Activated naive CD8-positive, alpha-beta T cell treated with anti-CD3 and anti-CD28 coated beads for 36 hours (primary cell): ENCODE measurements around the gene RPL34. TPM values are rescaled to one million over a fixed set of nuclear protein-coding genes. Genes with fewer than 3 reads are reported as not detected.
"Not testable (repeated sequence)": the region's sequence is repeated elsewhere in the genome, so short reads cannot be mapped to it uniquely, and the experiment has no call there.

ENCODE experiments used
- DNase-seq: peaks from one replicate; pipeline ENCODE4 v3.0.0; 2021
- H3K27ac Mint-ChIP-seq: one replicate; pipeline ENCODE4 v1.8.0; 2022; ENCODE audit warnings: mild to moderate bottlenecking, moderate library complexity, mixed read lengths
- H3K27me3 Mint-ChIP-seq: one replicate; pipeline ENCODE4 v1.8.0; 2022; ENCODE audit warnings: mild to moderate bottlenecking, mixed read lengths
- H3K36me3 Mint-ChIP-seq: one replicate; pipeline ENCODE4 v1.8.0; 2021; ENCODE audit warnings: mild to moderate bottlenecking, mixed read lengths
- H3K4me1 Mint-ChIP-seq: one replicate; pipeline ENCODE4 v1.8.0; 2021; ENCODE audit warnings: mixed read lengths
- H3K4me3 Mint-ChIP-seq: one replicate; pipeline ENCODE4 v1.8.0; 2022; ENCODE audit warnings: mild to moderate bottlenecking, moderate library complexity, mixed read lengths
- H3K9me3 Mint-ChIP-seq: one replicate; pipeline ENCODE4 v1.8.0; 2022; ENCODE audit warnings: mixed read lengths
- total RNA-seq, 2 experiments: library from RNA; stranded (reverse); gene quantifications; one replicate each; pipeline ENCODE4 v1.2.3, GENCODE V29; 2021

Gene RPL34
- total RNA-seq: 1,000 to 10,000 TPM; 1,572 to 1,710 TPM

DNA sequence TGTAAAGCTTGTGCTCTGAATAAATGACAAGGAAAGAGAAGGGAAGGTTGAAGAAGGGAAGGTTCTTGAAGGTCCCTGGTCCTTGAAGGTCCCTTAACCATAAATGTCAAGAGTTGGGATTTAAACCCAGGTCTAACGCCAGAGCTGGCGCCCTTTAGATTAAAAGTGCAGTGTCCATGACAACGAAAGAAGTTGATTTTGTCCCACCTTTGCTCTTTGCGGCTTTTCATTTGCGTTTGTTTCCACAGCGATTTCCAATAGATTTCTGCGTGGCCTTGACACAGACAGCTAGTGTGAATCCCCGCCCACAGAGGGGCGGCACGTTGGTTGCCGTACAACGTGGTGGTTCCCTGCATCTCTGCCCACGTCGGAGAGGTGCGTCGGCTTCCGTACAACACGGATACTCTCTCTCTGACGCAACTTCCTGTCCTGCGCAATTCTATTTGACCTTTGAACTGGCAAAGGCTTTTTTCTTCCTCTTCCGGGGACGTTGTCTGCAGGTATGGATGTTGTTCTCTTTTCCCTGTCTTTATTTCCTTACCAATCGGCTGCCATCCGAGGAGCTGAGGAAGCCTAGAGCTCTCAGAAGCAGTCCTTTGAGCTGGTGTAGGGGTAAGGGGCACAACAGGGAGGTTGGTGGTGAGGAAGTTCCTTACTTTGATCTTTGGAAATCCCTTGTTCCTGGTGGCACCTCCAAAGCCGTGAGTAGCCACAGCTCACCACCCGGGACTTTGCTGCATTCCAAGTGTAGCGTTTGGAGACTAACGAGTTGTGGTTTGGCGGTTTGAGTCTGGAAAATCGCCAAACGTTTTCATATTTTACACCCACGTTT, at the start of gene RPL34:
Gene RPL34 (plus strand): TSS at position 476 of the 832 bp plus-strand sequence. CDS start 1,384 bp downstream, outside the sequence.
- Mint-ChIP-seq H3K27ac (peak within 1 kb of the TSS; percentile 93), H3K27me3 (no peaks in the 10 kb centered on the region), H3K36me3 (peaks cover 76% of the 10 kb centered on the region), H3K4me3 (peak within 1 kb of the TSS; percentile 96), H3K4me1 (peaks cover 48% of the 10 kb centered on the region), H3K9me3 (peaks cover 8% of the 10 kb centered on the region)
- DNase-seq: peak; percentile 95

DNA sequence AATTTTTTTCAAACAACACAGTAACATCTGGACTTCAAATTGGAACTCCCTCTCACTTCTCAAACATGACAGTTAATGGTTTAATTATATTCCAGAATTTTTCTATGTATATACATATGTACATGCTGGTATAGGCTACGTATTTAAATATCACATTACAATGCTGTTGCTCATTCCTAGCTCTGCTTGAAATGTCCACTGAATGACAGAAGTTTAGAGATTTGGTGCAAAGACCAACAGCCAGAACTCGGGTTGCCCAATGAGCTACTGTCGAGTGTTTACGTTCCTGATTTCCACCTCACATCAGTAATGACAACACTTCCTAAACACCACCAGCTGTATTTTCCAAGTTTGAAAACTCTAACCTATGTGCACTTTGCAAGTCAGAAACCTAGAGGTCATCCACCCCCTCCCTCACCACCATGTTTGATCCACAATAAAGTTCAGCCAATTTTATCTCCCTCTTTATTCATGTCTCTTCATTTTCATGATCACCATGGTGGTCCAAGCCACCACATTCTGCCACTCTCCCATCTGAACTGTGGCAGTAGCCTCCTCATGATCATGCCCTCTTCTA, 49.3 kb upstream of the RPL34 start:
- no peak for DNase-seq
- Mint-ChIP-seq H3K36me3 (peaks cover 10% of the 10 kb centered on the region), H3K9me3 (peaks cover 5% of the 10 kb centered on the region), H3K27ac (no peak overlapping the region), H3K4me3 (no peak overlapping the region), H3K4me1 (peaks cover 30% of the 10 kb centered on the region), H3K27me3 (no peaks in the 10 kb centered on the region)

DNA sequence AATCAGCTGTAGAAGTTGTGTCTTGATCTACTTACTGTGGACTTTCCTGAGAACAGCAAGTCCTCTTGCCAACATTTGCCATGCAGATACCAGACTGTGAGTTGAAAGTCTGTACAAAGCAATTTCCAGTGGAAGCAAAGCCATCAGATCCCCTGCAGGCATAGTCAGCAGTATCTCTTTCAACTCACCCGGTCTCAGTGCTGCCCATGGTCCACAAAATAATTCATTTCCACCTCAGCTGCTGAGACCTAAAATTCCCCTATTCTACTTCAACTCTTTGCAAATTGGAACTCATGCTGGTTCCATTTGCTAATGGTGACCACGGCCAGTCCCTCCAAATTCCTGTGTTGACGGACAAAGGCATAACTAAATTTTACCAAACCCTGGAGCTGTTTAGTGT, 46.0 kb upstream of the RPL34 start:
- H3K27ac Mint-ChIP-seq: no peak overlapping the region
- DNase-seq: no peak
- H3K9me3 Mint-ChIP-seq: peaks cover 4% of the 10 kb centered on the region
- peaks cover 9% of the 10 kb centered on the region for H3K36me3 Mint-ChIP-seq
- H3K4me1 Mint-ChIP-seq: peaks cover 25% of the 10 kb centered on the region
- no peaks in the 10 kb centered on the region for H3K27me3 Mint-ChIP-seq
- no peak overlapping the region for H3K4me3 Mint-ChIP-seq

DNA sequence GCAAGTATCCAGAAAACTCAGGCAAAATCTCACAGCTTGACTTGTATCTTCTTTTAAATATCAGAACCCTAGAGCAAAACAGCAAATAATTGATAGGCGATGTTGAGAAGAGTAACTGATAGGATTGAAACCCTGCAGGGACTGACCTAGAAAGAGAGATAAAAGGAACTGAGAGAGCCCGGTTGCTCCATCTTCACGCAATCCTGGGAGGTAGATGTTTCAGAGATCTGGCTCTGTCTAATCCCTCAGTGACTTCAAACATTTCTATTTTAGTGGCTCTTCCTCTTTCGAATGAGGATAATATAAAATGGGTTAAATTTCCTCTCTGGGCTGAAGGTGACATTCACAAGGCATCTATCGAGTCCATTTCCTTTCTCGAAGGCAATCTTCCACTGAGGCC, 39.3 kb upstream of the RPL34 start:
- H3K4me1 Mint-ChIP-seq: peaks cover 10% of the 10 kb centered on the region
- H3K9me3 Mint-ChIP-seq: no peaks in the 10 kb centered on the region
- H3K27ac Mint-ChIP-seq: no peak overlapping the region
- DNase-seq: no peak
- no peak overlapping the region for H3K4me3 Mint-ChIP-seq
- H3K27me3 Mint-ChIP-seq: no peaks in the 10 kb centered on the region
- peaks cover 4% of the 10 kb centered on the region for H3K36me3 Mint-ChIP-seq

DNA sequence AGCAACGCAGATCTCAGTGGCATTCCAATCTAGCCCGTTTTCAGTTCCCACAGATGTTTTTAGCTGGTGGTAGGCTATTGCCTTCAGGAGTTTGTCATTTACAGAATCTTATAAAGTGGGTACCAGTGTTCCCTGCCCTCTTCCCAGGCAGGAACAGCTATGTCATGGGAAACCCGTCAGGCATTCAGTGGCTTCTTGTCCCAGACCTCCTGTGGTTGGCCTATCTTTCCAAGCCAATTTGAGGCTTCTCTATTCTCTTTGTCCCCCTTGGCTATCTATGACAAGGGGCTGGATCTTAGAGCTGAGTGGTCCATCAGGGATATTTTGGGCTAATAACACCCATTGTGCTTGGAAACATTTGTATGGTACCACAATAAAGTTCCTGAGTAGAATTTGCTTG, 33.6 kb upstream of the RPL34 start:
- Mint-ChIP-seq H3K36me3 (peaks cover 9% of the 10 kb centered on the region), H3K4me1 (peaks cover 7% of the 10 kb centered on the region)

DNA sequence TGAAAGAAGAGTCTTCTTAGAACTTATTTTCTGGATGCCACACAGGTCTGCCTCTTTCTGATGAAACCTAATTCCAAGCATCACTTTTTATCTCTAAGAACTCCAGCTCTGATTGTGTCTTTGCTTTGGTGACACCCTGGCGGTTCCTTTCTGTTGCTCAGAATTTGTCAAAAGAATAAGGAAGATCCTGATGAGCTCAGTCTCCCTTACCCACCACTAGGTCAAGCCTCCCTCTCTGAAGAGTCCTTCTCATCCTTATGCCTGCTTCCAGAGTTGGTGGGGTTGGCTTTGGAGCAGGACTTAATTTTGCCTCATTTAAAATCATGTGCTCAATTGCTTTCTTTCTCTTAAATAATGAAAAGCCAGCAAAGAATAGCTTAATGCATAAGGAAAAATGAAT, 31.5 kb upstream of the RPL34 start:
- DNase-seq: no peak
- Mint-ChIP-seq H3K27ac (no peak overlapping the region), H3K4me3 (no peak overlapping the region), H3K4me1 (no peaks in the 10 kb centered on the region), H3K9me3 (no peaks in the 10 kb centered on the region), H3K27me3 (no peaks in the 10 kb centered on the region), H3K36me3 (peaks cover 18% of the 10 kb centered on the region)

More for the DNA sequence above, 33.6 kb upstream of the RPL34 start:
- no peaks in the 10 kb centered on the region for H3K27me3 Mint-ChIP-seq
- DNase-seq: no peak
- H3K27ac Mint-ChIP-seq: no peak overlapping the region
- H3K9me3 Mint-ChIP-seq: no peaks in the 10 kb centered on the region
- H3K4me3 Mint-ChIP-seq: no peak overlapping the region

DNA sequence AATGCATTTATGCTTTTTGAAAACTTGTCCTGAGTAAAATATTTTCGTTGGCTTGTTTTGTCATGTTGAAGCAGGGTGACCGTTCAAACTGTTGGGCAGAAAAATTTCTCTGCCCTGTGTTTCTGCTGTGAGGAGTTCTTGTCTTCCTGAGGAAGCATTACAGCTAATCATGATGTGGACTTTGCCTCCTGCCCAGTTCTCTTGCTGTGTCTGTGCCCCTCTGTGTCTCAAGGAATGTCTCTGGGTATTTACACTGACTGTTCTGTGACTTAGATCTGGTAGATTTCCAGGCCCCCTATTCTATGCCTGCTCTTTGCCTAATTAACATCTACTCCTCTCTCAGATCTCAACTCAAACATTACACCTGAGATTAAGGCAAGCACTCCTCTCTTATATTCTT, 30.4 kb upstream of the RPL34 start:
- no peaks in the 10 kb centered on the region for H3K9me3 Mint-ChIP-seq
- DNase-seq: no peak
- H3K36me3 Mint-ChIP-seq: peaks cover 21% of the 10 kb centered on the region
- no peaks in the 10 kb centered on the region for H3K4me1 Mint-ChIP-seq
- H3K4me3 Mint-ChIP-seq: no peak overlapping the region
- no peak overlapping the region for H3K27ac Mint-ChIP-seq
- no peaks in the 10 kb centered on the region for H3K27me3 Mint-ChIP-seq

DNA sequence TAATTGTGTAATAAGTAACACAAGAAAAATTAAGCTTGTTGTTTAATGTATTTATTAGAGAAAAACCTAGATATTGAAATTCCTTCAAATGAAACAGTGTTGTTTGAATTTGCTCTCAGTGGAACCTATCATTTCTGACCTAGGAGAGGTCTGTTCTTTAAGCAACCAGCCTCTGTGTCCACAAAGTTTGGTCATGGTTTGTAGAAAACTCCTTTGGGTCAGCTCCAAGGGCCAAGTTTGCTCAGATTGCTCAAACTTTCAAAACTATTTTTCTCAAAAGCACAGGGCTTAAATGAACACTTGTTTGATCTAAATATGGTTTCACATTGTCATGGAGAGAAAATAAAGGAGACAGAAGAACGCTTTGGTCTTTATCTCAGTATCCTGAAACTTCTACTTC, 29.6 kb upstream of the RPL34 start:
- H3K27ac Mint-ChIP-seq: no peak overlapping the region
- peaks cover 21% of the 10 kb centered on the region for H3K36me3 Mint-ChIP-seq
- no peaks in the 10 kb centered on the region for H3K9me3 Mint-ChIP-seq
- DNase-seq: no peak
- no peaks in the 10 kb centered on the region for H3K4me1 Mint-ChIP-seq
- no peak overlapping the region for H3K4me3 Mint-ChIP-seq
- H3K27me3 Mint-ChIP-seq: no peaks in the 10 kb centered on the region

DNA sequence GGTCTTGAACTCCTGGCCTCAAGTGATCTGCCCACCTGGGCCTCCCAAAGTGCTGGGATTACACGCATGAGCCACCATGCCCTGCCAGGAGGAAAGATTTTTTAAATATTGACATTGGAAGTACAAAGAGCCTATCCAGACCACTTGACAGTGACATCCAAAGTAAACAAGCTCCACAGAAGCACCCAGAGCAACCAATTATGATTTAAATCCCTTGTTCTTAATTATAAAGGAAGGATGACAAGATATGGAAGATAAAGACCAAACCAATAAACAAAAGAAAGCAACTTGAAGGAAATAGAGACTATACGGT, 27.7 kb upstream of the RPL34 start:
- peaks cover 2% of the 10 kb centered on the region for H3K4me1 Mint-ChIP-seq
- H3K4me3 Mint-ChIP-seq: no peak overlapping the region
- no peak for DNase-seq
- H3K36me3 Mint-ChIP-seq: peaks cover 20% of the 10 kb centered on the region
- no peaks in the 10 kb centered on the region for H3K27me3 Mint-ChIP-seq
- H3K9me3 Mint-ChIP-seq: no peaks in the 10 kb centered on the region
- no peak overlapping the region for H3K27ac Mint-ChIP-seq

DNA sequence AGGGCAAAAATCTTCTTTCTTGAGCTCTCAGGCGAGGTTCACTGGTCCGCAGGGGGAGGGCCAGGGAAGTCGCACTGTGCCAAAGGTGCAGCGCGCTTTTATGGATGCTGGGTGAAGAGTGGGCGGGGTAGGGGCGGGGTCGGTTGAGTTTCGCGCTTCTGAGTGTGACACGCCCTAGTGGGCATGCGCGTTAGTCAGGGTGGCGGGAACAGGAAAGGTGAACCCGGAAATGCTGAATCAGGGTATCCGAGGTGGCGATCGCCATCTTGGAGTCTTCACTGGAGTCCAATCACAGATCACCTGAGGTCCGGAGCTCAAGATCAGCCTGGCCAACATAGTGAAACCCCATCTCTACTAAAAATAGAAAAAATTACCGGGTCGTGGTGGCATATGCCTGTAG, 26.1 kb upstream of the RPL34 start:
- H3K9me3 Mint-ChIP-seq, DNase-seq, H3K27ac Mint-ChIP-seq, H3K4me3 Mint-ChIP-seq, H3K27me3 Mint-ChIP-seq, H3K4me1 Mint-ChIP-seq: not testable (repeated sequence)
- H3K36me3 Mint-ChIP-seq: peaks cover 20% of the 10 kb centered on the region

DNA sequence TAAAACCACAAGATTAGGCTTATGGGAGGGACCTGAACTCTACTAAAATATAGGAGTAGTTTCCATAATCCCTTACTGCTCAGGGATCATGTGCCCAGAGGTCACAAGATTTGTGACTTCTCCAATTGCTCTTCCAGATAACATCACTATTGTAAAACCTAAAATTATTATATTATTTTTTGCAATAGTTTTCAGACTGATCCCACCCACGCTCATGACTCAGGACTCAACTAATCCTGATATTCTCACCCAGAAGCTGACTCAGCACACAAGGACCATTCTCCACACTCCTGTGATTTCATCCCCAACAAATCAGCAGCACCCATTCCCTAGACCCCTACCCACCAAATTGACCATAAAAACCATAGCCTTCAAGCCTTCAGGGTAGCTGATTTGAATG, 24.0 kb upstream of the RPL34 start:
- DNase-seq: no peak
- no peaks in the 10 kb centered on the region for H3K27me3 Mint-ChIP-seq
- H3K4me1 Mint-ChIP-seq: peaks cover 9% of the 10 kb centered on the region
- H3K9me3 Mint-ChIP-seq: no peaks in the 10 kb centered on the region
- H3K27ac Mint-ChIP-seq: no peak overlapping the region
- peaks cover 18% of the 10 kb centered on the region for H3K36me3 Mint-ChIP-seq
- no peak overlapping the region for H3K4me3 Mint-ChIP-seq

DNA sequence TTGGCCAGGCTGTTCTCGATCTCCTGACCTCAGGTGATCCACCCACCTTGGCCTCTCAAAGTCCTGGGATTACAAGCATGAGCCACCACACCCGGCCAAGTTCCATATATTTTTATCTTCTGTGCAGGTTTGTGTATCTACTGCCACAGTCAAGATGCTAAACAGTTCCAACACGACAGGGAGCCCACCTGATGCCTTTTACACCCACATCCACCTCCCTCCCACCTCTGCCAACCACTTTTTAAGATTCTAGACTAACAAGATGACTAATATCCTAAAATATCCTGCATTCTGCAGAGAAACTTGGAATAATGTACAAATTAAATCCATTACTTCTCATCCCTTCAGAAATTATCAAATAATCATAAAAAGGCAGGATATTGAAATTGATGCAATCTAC, 19.3 kb upstream of the RPL34 start:
- Mint-ChIP-seq H3K4me1 (peaks cover 17% of the 10 kb centered on the region), H3K27me3 (no peaks in the 10 kb centered on the region), H3K4me3 (no peak overlapping the region), H3K36me3 (peaks cover 9% of the 10 kb centered on the region), H3K9me3 (peaks cover 1% of the 10 kb centered on the region), H3K27ac (no peak overlapping the region)
- no peak for DNase-seq

DNA sequence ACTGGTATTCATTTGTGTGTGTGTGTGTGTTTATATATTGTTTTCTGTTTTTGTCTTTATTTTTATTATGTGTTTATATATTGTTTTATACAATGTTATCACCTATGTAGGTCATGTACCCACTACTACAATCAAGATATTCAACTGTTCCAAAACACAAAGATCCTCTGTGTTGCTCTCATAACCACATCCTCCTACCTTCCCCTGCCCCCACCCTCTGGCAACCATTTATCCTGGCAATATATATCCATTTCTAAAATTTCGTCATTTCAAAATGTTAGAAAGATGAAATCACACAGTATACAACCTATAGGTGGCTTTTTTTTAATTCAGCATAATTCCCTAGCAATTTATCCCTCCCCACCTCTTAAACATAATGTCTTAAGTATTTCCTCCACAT, 18.8 kb upstream of the RPL34 start:
- DNase-seq: no peak
- Mint-ChIP-seq H3K36me3 (peaks cover 8% of the 10 kb centered on the region), H3K9me3 (peaks cover 2% of the 10 kb centered on the region), H3K4me3 (no peak overlapping the region), H3K27me3 (no peaks in the 10 kb centered on the region), H3K4me1 (peaks cover 16% of the 10 kb centered on the region), H3K27ac (no peak overlapping the region)

DNA sequence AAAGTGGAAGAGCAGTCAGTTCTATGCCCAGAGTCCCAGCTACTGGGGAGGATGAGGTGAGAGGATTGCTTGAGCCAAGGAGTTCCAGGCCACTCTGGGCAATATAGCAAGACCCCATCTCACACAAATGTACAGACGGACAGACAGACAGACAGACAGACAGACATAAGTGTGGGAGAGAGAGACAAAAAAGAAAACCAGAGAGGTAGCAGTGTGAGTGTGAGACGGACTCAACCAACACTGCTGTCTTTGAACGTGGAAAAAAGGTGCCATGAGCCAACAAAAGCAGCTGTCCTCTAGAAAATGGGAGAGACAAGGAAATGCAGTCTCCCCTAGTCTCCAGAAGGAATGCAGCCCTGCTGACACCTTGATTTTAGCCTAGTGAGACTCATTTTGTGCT, 18.2 kb upstream of the RPL34 start:
- H3K4me1 Mint-ChIP-seq: peaks cover 15% of the 10 kb centered on the region
- peaks cover 13% of the 10 kb centered on the region for H3K36me3 Mint-ChIP-seq
- no peak for DNase-seq
- no peaks in the 10 kb centered on the region for H3K27me3 Mint-ChIP-seq
- H3K9me3 Mint-ChIP-seq: peaks cover 2% of the 10 kb centered on the region
- H3K27ac Mint-ChIP-seq: no peak overlapping the region
- H3K4me3 Mint-ChIP-seq: no peak overlapping the region

DNA sequence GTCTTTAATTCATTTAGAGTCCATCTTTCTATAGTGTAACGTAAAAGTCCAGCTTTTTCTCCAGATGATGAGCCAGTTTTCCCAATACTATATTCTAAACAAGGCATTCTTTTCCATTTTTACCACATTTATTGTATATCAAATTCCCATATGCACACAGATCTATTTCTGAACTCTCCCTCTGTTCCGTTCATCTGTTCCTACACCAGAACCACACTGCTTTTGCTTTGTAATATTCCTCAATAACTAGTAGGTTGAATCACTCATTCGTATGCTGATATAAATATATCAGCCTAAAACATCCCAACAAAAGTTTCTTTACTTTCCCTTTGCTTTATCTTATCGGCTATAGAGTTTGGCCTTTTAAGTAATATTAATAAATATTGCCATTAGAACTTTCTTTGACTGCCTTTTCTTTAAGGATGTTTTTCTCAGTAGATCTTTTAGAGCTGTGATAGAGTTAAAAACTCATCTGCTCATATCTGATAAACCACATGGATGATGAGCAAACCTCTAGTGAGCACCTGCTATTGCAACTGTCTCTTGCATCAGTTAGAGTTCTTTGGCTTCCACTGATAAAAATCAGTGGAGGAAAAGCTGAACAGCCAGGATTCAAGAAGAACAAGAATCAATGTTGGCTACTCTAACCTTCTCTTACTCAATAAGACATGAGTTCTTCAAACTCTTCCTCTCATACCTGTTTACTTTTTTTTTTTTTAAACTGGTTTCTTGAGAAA, 13.1 kb upstream of the RPL34 start:
- peaks cover 2% of the 10 kb centered on the region for H3K9me3 Mint-ChIP-seq

More for the DNA sequence above, 13.1 kb upstream of the RPL34 start:
- peaks cover 14% of the 10 kb centered on the region for H3K4me1 Mint-ChIP-seq
- H3K27ac Mint-ChIP-seq: no peak overlapping the region
- peaks cover 30% of the 10 kb centered on the region for H3K36me3 Mint-ChIP-seq
- no peaks in the 10 kb centered on the region for H3K27me3 Mint-ChIP-seq
- DNase-seq: no peak
- no peak overlapping the region for H3K4me3 Mint-ChIP-seq
